ENCODE data around the gene ZNF609. TPM values are rescaled to one million over a fixed set of nuclear protein-coding genes. Genes with fewer than 3 reads are reported as not detected.
A peak's percentile ranks its signal among the peaks of the same experiment; 100 is the strongest.

ZNF609 gene
- total RNA-seq, 4 donors from 2014 or later, result 10.3 to 16.5 (median 12.4) TPM

DNA sequence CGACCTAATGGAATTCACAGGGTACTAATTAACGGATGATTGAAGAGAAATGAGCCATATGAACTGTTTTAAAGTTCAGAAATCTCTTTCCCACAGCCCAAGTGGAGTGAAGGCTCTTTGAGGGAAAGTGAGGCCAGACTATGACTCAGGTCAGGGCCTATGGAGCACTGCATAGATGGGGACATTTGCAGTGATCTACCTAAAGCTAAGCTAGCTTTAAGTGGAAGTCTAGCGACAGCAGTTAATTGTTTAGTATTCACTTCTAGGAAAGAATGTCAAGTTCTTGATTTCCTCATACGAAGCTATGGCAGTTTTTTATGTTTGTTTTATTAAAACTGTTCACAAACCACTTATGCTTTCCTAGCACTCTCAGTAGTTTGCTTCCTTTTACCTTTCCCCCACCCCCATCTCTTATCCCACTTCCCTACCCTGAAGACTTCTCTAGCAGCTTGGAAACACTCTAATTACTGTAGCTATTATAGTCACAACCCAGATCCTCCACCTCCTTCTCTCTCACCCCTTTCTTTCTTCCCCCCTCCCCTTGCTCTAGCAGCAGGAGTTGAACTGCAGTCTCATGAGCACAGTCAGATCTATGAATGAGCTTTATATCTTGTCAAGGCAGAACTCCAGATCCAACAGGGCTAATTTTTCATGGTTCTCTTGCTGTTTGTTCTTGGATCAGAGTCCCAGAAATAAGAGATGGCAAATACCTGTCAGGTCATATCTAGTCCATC, 6.2 kb downstream of the ZNF609 start:
- peaks cover 61% of the 10 kb centered on the region in 2 donors for H3K4me1 ChIP-seq
- no peak for DNase-seq
- in situ Hi-C loops (cut with MboI; ENCODE audit: low sequenced_read_pairs in 4 of 4) (no loop called here), intact Hi-C loops (cut with DNase I; ENCODE audit: low total_unique reads) (no loop called here)
- H3K4me3 ChIP-seq, result no peak overlapping the region
- no peaks in the 10 kb centered on the region for H3K9me3 ChIP-seq
- ATAC-seq, result no peak
- no peaks in the 10 kb centered on the region for H3K36me3 ChIP-seq
- H3K27me3 ChIP-seq, result no peaks in the 10 kb centered on the region
- peak overlapping the region in 1 of 4 donors; percentile 6 for H3K27ac ChIP-seq
- TF ChIP-seq, protein P1, sequence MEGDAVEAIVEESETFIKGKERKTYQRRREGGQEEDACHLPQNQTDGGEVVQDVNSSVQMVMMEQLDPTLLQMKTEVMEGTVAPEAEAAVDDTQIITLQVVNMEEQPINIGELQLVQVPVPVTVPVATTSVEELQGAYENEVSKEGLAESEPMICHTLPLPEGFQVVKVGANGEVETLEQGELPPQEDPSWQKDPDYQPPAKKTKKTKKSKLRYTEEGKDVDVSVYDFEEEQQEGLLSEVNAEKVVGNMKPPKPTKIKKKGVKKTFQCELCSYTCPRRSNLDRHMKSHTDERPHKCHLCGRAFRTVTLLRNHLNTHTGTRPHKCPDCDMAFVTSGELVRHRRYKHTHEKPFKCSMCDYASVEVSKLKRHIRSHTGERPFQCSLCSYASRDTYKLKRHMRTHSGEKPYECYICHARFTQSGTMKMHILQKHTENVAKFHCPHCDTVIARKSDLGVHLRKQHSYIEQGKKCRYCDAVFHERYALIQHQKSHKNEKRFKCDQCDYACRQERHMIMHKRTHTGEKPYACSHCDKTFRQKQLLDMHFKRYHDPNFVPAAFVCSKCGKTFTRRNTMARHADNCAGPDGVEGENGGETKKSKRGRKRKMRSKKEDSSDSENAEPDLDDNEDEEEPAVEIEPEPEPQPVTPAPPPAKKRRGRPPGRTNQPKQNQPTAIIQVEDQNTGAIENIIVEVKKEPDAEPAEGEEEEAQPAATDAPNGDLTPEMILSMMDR (IDR thresholded peaks at IDR 0.05 in 4 of 5, conservative IDR thresholded peaks at IDR 0.05 in 1 of 5), result no peak
- no peak for TF ChIP-seq POLR2A (IDR thresholded peaks at IDR 0.05)

DNA sequence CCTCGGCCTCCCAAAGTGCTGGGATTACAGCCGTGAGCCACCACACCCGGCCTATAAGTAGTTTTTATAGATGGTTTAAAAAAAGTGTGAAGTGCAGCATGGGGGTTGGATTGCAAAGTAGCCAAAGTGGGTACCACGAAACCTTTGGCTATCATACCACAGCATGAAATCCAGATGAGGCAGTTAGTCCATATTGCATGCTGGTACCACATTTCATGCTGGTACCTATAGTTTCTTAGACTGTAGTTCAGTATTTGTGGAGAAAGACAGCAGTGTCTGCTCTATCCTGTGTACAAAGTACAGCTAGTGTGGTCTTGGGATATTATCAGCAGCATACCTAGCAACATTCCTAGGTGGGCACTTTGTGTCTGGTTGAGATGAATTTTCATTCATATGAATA, 11.8 kb downstream of the ZNF609 start:
- intact Hi-C loops (cut with DNase I; ENCODE audit: low total_unique reads), result no loop called here
- no peak overlapping the region for H3K4me3 ChIP-seq

DNA sequence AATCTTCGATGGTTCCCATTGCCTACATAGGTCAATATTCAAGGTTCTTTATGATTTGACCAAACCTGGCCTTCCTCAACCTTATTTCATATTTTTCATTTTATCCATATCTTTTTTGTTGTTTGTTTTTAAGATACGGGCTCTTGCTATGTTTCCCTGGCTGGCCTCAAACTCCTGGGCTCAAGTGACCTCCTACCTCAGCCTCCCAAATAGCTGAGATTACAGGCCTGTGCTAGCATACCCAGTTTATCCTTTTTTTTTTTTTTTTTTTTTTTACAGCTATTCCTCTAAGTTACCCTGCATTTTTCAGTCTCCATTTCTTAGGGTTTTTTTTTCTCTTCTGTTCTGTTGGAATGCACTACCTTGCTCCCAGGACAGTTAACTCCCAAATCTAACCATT, 14.5 kb downstream of the ZNF609 start:
- ATAC-seq (no peak), DNase-seq (no peak)
- Histone ChIP-seq H3K36me3 (no peaks in the 10 kb centered on the region), H3K27ac (no peak overlapping the region), H3K4me3 (no peak overlapping the region), H3K4me1 (peaks cover 0 to 4% of the 10 kb centered on the region in 2 donors), H3K27me3 (no peaks in the 10 kb centered on the region), H3K9me3 (no peaks in the 10 kb centered on the region)
- intact Hi-C loops (cut with DNase I; ENCODE audit: low total_unique reads), result no loop called here
- no peak for TF ChIP-seq POLR2A (IDR thresholded peaks at IDR 0.05)
- TF ChIP-seq, protein P1 (IDR thresholded peaks at IDR 0.05 in 4 of 5, conservative IDR thresholded peaks at IDR 0.05 in 1 of 5), result no peak
- in situ Hi-C loops (cut with MboI; ENCODE audit: low sequenced_read_pairs in 4 of 4), result no loop called here

More for the DNA sequence above, 11.8 kb downstream of the ZNF609 start:
- peaks cover 5 to 6% of the 10 kb centered on the region in 2 donors for H3K4me1 ChIP-seq
- no peak for DNase-seq
- H3K27me3 ChIP-seq, result no peaks in the 10 kb centered on the region
- in situ Hi-C loops (cut with MboI; ENCODE audit: low sequenced_read_pairs in 4 of 4), result no loop called here
- H3K36me3 ChIP-seq, result no peaks in the 10 kb centered on the region
- TF ChIP-seq POLR2A (IDR thresholded peaks at IDR 0.05), result no peak
- TF ChIP-seq, protein P1 (IDR thresholded peaks at IDR 0.05 in 4 of 5, conservative IDR thresholded peaks at IDR 0.05 in 1 of 5), result no peak
- no peak for ATAC-seq
- no peaks in the 10 kb centered on the region for H3K9me3 ChIP-seq
- no peak overlapping the region for H3K27ac ChIP-seq

DNA sequence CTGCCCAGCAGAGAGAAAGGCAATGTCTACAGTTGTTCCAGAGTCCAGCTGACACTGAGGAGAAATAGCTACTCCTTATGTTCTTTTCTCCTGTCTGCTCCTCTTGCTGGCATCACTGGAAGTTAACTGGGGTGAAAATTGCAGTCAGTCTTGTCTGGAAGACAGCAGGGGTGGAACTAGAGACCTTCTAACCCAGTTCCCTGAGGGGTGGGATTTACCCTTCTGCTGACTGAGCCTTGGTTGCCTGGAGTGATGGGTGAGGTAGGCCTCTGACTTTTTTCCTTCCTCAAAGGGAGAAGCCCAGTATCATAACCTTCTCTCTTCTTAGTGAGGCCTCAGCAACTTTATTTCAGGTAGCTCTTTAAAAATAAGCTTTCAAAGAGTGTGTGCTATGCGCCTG, 16.2 kb downstream of the ZNF609 start:
- ATAC-seq, result no peak
- no peaks in the 10 kb centered on the region for H3K27me3 ChIP-seq
- peaks cover 0 to 4% of the 10 kb centered on the region in 2 donors for H3K4me1 ChIP-seq
- H3K27ac ChIP-seq, result no peak overlapping the region
- DNase-seq, result no peak
- H3K36me3 ChIP-seq, result no peaks in the 10 kb centered on the region
- no peaks in the 10 kb centered on the region for H3K9me3 ChIP-seq
- no peak overlapping the region for H3K4me3 ChIP-seq
- in situ Hi-C loops (cut with MboI; ENCODE audit: low sequenced_read_pairs in 4 of 4), result no loop called here
- intact Hi-C loops (cut with DNase I; ENCODE audit: low total_unique reads), result no loop called here
- no peak for TF ChIP-seq POLR2A (IDR thresholded peaks at IDR 0.05)
- TF ChIP-seq, protein P1 (IDR thresholded peaks at IDR 0.05 in 4 of 5, conservative IDR thresholded peaks at IDR 0.05 in 1 of 5), result no peak

Data from gastrocnemius medialis (tissue), 4 donors.